Right kidney (tissue), 1 donor: ENCODE measurements around the gene PAAF1.

Source experiments
- DNase-seq: peaks from one replicate; pipeline ENCODE4 v3.0.0-alpha.2; 2016

Gene PAAF1

DNA sequence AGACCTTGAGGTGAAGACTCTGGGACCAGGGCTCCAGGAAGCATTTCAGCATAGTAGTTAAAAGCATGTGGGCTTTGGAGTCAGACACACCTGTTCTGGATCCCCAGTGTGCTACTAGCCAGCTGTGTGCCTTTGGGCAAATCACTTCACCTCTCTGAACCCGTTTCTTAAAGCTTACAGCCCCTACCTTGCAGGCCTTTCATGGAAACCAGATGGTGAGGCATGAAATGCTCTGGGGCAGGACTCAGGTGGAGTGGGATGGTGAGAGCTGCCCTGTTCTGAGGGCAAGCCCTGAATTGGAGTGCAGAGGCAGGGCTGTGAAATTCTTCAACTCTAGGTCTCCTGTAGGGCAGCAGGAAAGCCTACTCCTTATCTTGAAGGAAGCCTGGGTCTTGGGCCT, 95.4 kb downstream of the PAAF1 start:
- no peak for DNase-seq

DNA sequence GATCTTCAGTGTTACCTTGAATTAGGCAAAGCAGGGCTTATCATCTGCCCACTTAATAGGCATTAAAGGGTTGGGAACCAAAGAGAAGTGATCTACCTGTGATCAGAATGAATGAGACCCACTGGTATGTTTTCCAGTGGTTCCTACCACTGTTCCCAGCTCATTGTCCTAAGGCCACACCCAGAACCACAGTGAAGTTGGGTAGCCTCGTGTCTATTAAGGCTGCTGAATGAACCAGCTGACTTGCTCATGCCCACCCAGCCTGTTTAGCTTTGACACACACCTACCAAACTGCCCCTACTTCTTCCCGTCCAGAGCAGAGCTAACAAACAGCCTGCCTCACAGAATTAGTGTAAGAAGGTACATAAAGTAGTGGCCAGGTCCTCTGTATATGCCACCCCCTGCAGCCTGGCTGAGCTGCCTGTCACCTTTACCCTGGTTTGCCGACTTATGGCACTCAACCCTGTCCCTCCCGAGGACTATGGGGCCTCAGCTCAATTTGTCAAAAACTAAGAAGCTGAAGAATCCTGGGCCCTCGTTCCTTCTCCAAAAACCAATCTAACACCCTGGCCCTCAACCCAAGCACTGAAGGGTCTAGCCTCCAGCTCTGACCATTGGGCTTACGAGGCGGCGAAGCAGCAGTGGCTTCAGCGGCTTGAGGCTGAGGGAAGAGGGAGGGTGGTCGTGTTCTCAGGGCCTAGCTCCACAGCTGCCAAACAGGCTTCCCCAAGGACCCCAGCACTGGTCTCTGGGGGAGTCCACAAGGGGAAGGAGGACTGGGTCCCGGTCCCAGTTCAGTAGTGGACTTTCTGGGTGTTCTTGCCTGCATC, 96.0 kb downstream of the PAAF1 start:
- DNase-seq: no peak

DNA sequence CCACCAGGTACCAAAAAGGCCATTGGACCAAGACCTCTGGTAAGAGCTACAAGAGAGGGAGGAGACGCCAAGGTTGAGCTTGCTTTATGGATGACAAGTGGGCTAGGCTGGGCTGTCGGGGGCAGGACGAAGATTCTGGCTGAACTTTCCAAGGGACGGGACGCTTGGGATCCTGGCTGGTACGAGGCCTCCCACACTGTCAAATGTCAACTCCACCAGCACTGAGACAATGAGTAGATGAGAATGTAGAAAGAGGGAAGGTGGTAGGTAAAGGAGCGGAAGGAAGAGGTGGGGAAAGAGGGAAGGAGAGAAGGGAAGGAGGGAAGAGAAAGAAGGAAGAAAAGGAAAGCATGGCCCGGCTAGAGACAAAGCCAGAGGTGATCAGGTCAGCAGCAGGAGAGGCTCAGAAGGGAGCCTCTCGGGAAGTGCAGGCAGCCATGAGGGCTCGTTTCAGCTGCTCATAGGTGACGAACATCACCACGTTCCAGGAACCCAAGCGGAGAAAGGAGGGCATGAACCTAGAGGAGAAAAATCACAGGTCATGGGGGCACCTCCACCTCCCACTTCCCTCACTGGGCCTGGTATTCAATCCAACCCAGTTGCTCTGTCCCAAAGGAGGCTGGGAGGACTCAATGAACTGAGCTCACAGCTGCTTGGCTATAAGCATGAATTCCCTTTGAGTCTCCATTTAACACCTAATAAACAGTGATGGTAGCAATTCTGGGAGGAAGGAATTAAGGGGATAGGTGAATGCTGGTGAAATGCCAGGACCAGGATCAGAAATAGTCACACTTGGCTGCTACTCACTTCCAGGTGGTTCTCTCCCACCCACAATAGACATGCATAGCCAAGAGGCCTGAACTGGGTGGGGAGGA, 98.0 kb downstream of the PAAF1 start:
- no peak for DNase-seq

DNA sequence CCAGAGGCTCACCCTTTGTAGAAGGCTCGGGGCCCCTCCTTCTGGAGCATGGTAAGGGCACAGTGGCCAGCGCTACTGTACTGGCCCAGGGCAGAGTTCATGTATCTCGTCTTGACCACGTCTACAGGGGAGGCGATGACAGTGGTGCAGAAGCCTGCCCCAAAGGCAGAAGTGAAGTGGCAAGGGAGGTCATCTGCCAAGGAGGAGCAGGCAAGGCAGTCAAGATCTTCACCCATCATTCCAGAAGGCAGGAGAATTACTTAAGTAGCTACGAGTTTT, 98.6 kb downstream of the PAAF1 start:
- no peak for DNase-seq

DNA sequence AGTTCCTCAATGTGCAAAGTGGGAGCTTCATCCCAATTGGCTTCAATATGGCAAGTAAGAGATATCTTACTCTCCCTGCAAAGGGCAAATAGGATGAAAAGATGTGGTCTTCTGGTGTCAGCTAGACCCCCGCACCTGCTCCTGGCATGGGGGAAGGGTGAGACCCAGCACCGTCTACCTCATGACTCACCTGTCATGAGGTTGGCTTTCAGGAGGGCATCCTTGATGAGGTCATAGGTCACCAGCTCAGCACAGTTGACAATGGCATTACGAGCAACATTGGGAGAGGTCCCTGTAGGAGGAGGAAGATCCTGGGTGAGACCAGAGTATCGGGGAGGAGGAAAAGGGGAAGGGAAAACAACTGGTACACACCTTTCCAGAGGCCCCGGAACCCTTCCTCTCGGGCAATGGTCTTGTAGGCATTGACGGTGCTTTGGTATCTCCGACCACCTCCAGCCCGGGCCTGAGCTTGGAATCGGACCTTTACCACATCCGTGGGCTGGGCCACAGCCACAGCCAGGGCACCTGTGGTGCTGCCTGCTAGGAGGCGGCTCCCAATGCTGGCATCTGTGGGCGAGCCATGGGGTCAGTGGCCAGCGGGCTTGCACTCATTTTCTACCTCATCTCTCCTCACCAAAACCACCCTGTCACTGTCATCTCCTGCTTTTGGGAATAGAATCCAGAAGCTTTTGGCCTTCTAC, 99.8 kb downstream of the PAAF1 start:
- DNase-seq: no peak

DNA sequence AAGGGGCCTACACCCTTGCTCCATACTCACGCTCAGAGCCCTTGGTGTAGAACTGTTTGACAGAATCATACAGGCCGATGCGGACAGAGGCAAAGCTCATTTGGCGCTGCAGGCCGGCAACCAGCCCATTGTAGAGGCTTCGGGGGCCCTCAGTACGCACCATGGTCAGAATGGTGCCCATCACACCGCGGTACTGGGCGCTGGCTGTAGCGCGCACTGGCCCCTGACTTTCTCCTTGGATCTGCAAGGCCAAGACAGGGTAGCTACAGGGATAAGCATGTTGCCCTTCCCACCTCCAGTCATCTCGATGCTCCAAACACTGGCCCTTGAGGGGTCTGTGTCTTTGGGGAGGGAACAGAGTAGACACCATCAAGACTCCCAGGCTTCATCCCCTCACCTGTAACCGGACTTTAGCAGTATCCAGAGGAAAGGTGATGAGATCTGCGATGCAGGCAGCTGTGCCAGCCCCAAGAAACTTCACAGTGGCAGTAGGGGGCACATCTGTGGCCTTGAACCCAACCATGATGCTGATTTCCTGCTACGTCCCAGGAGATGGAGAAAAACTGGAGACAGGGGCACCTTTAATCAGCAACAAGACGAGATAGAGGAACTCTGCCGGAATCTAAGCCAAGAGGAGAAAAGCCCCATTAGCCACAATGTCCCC, 101.2 kb downstream of the PAAF1 start:
- DNase-seq: no peak

DNA sequence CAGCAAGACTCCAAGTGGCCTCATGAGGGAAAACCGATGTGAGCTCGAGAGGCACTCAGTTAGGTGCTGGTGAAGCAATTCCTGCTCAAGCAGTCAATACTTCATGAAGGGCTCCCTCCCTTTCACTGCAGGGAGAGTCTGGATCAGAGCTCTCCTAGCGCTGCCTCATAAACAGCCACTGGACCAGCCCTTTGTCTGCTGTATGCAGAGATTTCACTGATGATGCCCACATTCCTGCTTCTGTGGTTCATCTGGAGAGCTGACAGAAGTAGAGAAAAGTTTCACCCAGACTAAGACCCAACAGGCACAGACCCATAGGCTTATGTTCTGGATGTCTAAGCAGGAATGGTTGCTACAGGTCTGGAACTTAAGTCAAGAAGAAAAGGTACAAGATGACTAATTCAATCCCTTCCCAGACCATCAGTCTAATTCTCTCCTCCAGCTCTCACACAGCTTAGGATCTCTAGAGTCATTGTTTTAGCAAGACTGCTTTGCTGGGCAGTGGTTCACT, 101.8 kb downstream of the PAAF1 start:
- no peak for DNase-seq

DNA sequence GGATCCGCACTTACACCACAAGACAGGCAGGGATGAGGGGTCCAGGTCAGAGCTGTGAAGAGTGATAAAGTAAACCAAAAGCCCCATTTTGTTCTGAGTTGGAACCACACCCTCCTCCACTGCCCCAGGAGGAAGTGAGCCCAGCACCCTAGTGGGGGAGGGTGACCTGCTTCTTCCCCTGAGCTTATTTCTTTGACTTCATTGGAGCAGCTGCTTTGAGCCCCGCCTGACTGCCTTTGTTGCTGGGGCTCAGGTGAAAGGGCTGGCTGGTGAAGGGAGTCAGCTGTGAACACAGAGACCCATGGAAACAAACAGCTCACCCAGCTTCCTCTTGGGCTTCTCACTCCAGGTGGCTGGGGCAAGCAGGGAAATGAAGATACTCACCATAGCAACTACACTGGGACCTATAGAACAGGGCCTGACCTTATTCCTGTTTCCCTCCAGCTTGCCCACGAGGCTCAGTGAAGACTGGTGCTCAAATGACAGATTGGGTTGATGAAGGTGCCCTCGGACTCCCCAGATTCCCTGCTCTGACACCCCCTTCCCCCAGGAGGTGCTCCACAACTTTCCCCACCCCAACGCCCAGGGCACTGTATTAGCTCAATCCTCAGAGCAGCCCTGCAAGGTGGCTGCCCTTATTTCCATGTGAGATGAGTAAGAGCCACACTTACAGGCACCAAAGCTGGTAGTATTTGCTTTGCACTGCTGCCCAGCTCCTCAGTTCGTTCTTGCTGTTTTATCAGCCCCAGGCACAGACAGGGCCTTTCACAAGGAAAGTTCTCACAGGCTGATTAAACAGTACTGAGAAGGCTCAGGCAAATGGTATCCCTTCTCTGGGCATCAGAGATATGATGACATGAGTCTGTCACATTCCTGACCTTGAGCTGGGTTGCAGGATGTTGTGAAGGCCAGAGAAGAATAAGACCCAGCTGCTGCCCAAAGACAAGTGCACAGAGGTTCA, 103.5 kb downstream of the PAAF1 start:
- peak; percentile 39 for DNase-seq
